Measurements from ENCODE around the gene RGS10.

Gene RGS10

DNA sequence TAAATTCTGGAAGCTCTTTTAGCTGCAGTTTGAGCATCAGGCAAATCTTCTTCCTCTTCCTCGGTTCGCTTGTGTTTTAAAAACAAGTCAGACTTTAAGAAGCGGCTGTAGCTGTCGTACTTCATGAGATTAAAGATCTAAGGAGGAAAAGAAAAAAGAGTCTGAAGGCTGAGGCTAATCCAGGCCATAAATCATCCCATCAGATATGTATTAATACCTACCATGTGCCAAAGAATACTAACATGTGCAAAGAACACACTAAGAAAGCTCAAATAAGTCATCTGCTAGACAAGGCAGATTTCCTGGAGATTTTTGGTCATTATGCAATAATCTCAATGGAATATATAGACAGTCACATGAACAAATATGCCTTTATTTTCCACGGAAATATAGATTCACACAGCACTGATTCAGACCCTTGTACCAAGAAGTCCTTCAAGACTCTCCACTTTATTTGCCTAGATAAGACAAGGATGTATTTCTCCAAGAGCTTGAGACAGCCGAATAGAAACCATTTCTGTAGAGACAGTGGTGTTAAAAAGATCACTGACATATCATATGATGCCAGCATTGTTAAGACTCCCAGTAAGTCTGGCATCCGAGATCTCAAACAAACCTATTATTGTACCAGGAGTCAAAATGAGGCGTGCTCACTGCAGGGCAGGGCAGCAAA, 42.3 kb downstream of the RGS10 start:
- Histone ChIP-seq H2BK120ac (ENCODE audit: low read depth, low read length) (no peak overlapping the region), H4K91ac (ENCODE audit: low read depth, low read length, poor library complexity) (no peak overlapping the region), H2AFZ (ENCODE audit: low read length) (no peak overlapping the region), H2BK5ac (ENCODE audit: low read length) (no peak overlapping the region), H3K36me3 (replicated peaks in 1 of 2; ENCODE audit: control insufficient read depth in 2 of 2, insufficient read depth in 2 of 2, low read length in 2 of 2) (no peaks in the 10 kb centered on the region), H3K14ac (ENCODE audit: low read length) (no peak overlapping the region), H3K4me2 (ENCODE audit: insufficient read depth, low read length, poor library complexity, severe bottlenecking) (no peak overlapping the region), H2AK5ac (ENCODE audit: low read depth, low read length) (no peak overlapping the region), H4K8ac (ENCODE audit: low read depth, low read length) (no peak overlapping the region), H2BK15ac (ENCODE audit: low read length) (no peak overlapping the region), H3K27me3 (ENCODE audit: control insufficient read depth in 3 of 3, insufficient read depth in 3 of 3, low read depth in 1 of 3, low read length in 3 of 3) (peaks cover 0 to 6% (median 2%) of the 10 kb centered on the region in 3 experiments), H3K9me3 (replicated peaks in 1 of 2; ENCODE audit: control insufficient read depth in 2 of 2, insufficient read depth in 1 of 2, low read depth in 1 of 2, low read length in 2 of 2) (no peaks in the 10 kb centered on the region), H3K27ac (replicated peaks; ENCODE audit: low read length) (no peak overlapping the region), H3K4me1 (ENCODE audit: control insufficient read depth in 2 of 2, insufficient read depth in 1 of 2, low read depth in 1 of 2, low read length in 2 of 2) (peaks cover 5 to 6% of the 10 kb centered on the region in 2 donors), H3K4me3 (ENCODE audit: low read length in 2 of 2) (no peak overlapping the region), H3K9ac (ENCODE audit: low read depth, low read length, poor library complexity) (no peak overlapping the region), H3K18ac (ENCODE audit: low read length) (no peak overlapping the region), H3K4ac (ENCODE audit: low read length) (no peak overlapping the region), H2BK12ac (ENCODE audit: low read length) (no peak overlapping the region), H3K23ac (ENCODE audit: low read depth, low read length, poor library complexity) (no peak overlapping the region), H3K79me1 (ENCODE audit: low read depth, low read length) (no peaks in the 10 kb centered on the region)
- no peak for DNase-seq (ENCODE audit: low spot score)
- WGBS, 2 donors (ENCODE audit: extremely low coverage in 2 of 2, insufficient read length in 2 of 2, insufficient replicate concordance in 1 of 2), result no CpG with 5 or more reads among the region's 8 CpGs

DNA sequence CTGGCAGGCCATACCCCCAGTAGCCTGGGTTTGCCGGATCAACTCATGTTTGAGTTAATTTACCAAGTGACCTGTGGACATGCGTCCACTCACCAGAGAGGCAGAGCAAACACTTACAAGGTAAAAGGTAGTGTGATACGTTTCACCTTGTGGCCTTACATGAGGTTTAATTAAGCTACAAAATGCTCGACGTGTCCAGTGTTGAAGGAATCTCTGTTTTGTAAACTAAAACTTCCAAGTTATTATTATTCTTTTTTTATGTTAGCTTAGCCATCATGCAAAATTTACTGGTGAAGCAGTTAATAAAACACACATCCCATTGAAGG, 42.9 kb downstream of the RGS10 start:
- Histone ChIP-seq H3K9me3 (replicated peaks in 1 of 2; ENCODE audit: control insufficient read depth in 2 of 2, insufficient read depth in 1 of 2, low read depth in 1 of 2, low read length in 2 of 2) (no peaks in the 10 kb centered on the region), H3K79me1 (ENCODE audit: low read depth, low read length) (no peaks in the 10 kb centered on the region), H3K27me3 (ENCODE audit: control insufficient read depth in 3 of 3, insufficient read depth in 3 of 3, low read depth in 1 of 3, low read length in 3 of 3) (peaks cover 0 to 6% (median 2%) of the 10 kb centered on the region in 3 experiments), H3K9ac (ENCODE audit: low read depth, low read length, poor library complexity) (no peak overlapping the region), H3K36me3 (replicated peaks in 1 of 2; ENCODE audit: control insufficient read depth in 2 of 2, insufficient read depth in 2 of 2, low read length in 2 of 2) (no peaks in the 10 kb centered on the region), H2AFZ (ENCODE audit: low read length) (no peak overlapping the region), H3K4me3 (ENCODE audit: low read length in 2 of 2) (no peak overlapping the region), H3K14ac (ENCODE audit: low read length) (no peak overlapping the region), H2BK15ac (ENCODE audit: low read length) (no peak overlapping the region), H2BK120ac (ENCODE audit: low read depth, low read length) (no peak overlapping the region), H2AK5ac (ENCODE audit: low read depth, low read length) (no peak overlapping the region), H2BK12ac (ENCODE audit: low read length) (no peak overlapping the region), H4K91ac (ENCODE audit: low read depth, low read length, poor library complexity) (no peak overlapping the region), H3K27ac (replicated peaks; ENCODE audit: low read length) (no peak overlapping the region), H3K4me1 (ENCODE audit: control insufficient read depth in 2 of 2, insufficient read depth in 1 of 2, low read depth in 1 of 2, low read length in 2 of 2) (peaks cover 4 to 12% of the 10 kb centered on the region in 2 donors), H4K8ac (ENCODE audit: low read depth, low read length) (no peak overlapping the region), H3K4me2 (ENCODE audit: insufficient read depth, low read length, poor library complexity, severe bottlenecking) (no peak overlapping the region), H3K18ac (ENCODE audit: low read length) (no peak overlapping the region), H3K23ac (ENCODE audit: low read depth, low read length, poor library complexity) (no peak overlapping the region), H2BK5ac (ENCODE audit: low read length) (no peak overlapping the region), H3K4ac (ENCODE audit: low read length) (no peak overlapping the region)
- no peak for DNase-seq (ENCODE audit: low spot score)
- WGBS, 2 donors (ENCODE audit: extremely low coverage in 2 of 2, insufficient read length in 2 of 2, insufficient replicate concordance in 1 of 2), result no CpG with 5 or more reads among the region's 5 CpGs

DNA sequence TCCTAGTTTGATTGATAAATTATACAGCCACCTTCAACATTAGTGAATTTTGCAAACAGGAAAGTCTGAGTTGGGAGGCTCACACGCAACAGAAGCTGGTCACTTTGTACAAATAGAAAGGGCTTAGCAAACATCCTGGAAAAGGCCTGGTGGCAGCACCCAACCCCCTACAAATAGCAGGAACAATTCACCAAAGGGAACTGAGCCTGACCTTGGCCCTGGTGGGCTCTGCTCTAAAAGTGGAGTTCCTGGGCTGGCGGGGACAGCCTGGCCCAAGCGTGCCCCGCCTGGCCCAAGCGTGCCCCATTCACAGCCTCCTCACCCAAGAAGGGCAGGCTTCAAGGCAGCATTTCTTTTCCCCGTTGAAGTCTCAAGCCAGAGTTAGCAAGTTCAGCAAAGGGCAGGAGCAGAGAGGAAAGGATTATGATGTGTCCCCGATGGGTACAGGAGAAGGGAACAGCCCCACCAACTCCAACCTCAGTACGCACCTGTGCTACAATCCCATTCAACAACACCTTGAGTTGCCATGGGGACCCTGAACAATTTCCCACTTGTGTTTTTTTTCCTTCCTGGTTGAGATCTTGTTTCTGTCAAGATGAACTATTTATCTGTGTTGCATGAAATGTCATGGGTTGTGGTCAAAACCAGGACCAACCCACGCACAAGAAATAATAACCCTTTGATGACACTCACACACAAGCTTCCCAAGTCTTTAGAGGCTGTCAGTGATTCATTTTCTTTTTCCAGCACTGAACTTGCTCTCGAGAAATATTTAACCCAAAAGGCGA, 43.4 kb downstream of the RGS10 start:
- no CpG with 5 or more reads among the region's 11 CpGs for WGBS, 2 donors (ENCODE audit: extremely low coverage in 2 of 2, insufficient read length in 2 of 2, insufficient replicate concordance in 1 of 2)

DNA sequence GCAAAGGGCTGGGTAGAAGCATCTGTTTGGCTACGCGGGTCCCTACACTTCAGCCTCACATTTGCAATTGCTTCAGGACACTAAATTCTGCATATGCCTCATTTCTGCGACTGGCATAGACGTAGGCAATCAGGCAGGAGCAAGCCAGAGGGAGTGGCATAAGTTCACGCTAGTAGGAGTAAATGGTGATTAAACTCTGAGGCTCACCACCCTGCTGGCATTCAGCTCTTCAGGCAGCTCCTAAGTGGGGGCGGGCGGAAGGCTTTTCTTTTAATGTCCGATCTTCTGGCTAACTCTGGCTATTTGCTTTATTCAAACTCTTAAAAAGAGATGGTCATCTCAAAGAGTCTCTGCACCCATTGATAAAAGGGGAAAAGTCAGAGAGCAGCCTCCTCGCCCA, 45.3 kb downstream of the RGS10 start:
- Histone ChIP-seq H3K4ac (ENCODE audit: low read length) (no peak overlapping the region), H4K8ac (ENCODE audit: low read depth, low read length) (no peak overlapping the region), H3K4me2 (ENCODE audit: insufficient read depth, low read length, poor library complexity, severe bottlenecking) (no peak overlapping the region), H3K23ac (ENCODE audit: low read depth, low read length, poor library complexity) (no peak overlapping the region), H2AFZ (ENCODE audit: low read length) (no peak overlapping the region), H2BK120ac (ENCODE audit: low read depth, low read length) (no peak overlapping the region), H3K79me1 (ENCODE audit: low read depth, low read length) (no peaks in the 10 kb centered on the region), H3K27ac (replicated peaks; ENCODE audit: low read length) (no peak overlapping the region), H2BK12ac (ENCODE audit: low read length) (no peak overlapping the region), H2AK5ac (ENCODE audit: low read depth, low read length) (no peak overlapping the region), H2BK15ac (ENCODE audit: low read length) (no peak overlapping the region), H3K18ac (ENCODE audit: low read length) (no peak overlapping the region), H3K36me3 (replicated peaks in 1 of 2; ENCODE audit: control insufficient read depth in 2 of 2, insufficient read depth in 2 of 2, low read length in 2 of 2) (no peaks in the 10 kb centered on the region), H3K9me3 (replicated peaks in 1 of 2; ENCODE audit: control insufficient read depth in 2 of 2, insufficient read depth in 1 of 2, low read depth in 1 of 2, low read length in 2 of 2) (no peaks in the 10 kb centered on the region), H3K4me3 (ENCODE audit: low read length in 2 of 2) (no peak overlapping the region), H3K4me1 (ENCODE audit: control insufficient read depth in 2 of 2, insufficient read depth in 1 of 2, low read depth in 1 of 2, low read length in 2 of 2) (peaks cover 4 to 10% of the 10 kb centered on the region in 2 donors), H4K91ac (ENCODE audit: low read depth, low read length, poor library complexity) (no peak overlapping the region), H2BK5ac (ENCODE audit: low read length) (no peak overlapping the region), H3K27me3 (ENCODE audit: control insufficient read depth in 3 of 3, insufficient read depth in 3 of 3, low read depth in 1 of 3, low read length in 3 of 3) (peaks cover 0 to 6% (median 2%) of the 10 kb centered on the region in 3 experiments), H3K14ac (ENCODE audit: low read length) (no peak overlapping the region), H3K9ac (ENCODE audit: low read depth, low read length, poor library complexity) (no peak overlapping the region)
- no CpG with 5 or more reads among the region's 9 CpGs for WGBS, 2 donors (ENCODE audit: extremely low coverage in 2 of 2, insufficient read length in 2 of 2, insufficient replicate concordance in 1 of 2)
- no peak for DNase-seq (ENCODE audit: low spot score)

More for the DNA sequence above, 43.4 kb downstream of the RGS10 start:
- Histone ChIP-seq H3K27me3 (ENCODE audit: control insufficient read depth in 3 of 3, insufficient read depth in 3 of 3, low read depth in 1 of 3, low read length in 3 of 3) (peaks cover 0 to 6% (median 2%) of the 10 kb centered on the region in 3 experiments), H3K18ac (ENCODE audit: low read length) (no peak overlapping the region), H3K27ac (replicated peaks; ENCODE audit: low read length) (no peak overlapping the region), H3K9me3 (replicated peaks in 1 of 2; ENCODE audit: control insufficient read depth in 2 of 2, insufficient read depth in 1 of 2, low read depth in 1 of 2, low read length in 2 of 2) (no peaks in the 10 kb centered on the region), H3K14ac (ENCODE audit: low read length) (no peak overlapping the region), H4K91ac (ENCODE audit: low read depth, low read length, poor library complexity) (no peak overlapping the region), H3K23ac (ENCODE audit: low read depth, low read length, poor library complexity) (no peak overlapping the region), H2BK12ac (ENCODE audit: low read length) (no peak overlapping the region), H2BK120ac (ENCODE audit: low read depth, low read length) (no peak overlapping the region), H3K4ac (ENCODE audit: low read length) (no peak overlapping the region), H3K4me2 (ENCODE audit: insufficient read depth, low read length, poor library complexity, severe bottlenecking) (no peak overlapping the region), H3K9ac (ENCODE audit: low read depth, low read length, poor library complexity) (peak overlapping the region; percentile 18), H2BK5ac (ENCODE audit: low read length) (no peak overlapping the region), H3K36me3 (replicated peaks in 1 of 2; ENCODE audit: control insufficient read depth in 2 of 2, insufficient read depth in 2 of 2, low read length in 2 of 2) (no peaks in the 10 kb centered on the region), H3K4me3 (ENCODE audit: low read length in 2 of 2) (no peak overlapping the region), H3K79me1 (ENCODE audit: low read depth, low read length) (no peaks in the 10 kb centered on the region), H2BK15ac (ENCODE audit: low read length) (no peak overlapping the region), H3K4me1 (ENCODE audit: control insufficient read depth in 2 of 2, insufficient read depth in 1 of 2, low read depth in 1 of 2, low read length in 2 of 2) (peaks cover 4 to 14% of the 10 kb centered on the region in 2 donors), H4K8ac (ENCODE audit: low read depth, low read length) (no peak overlapping the region), H2AK5ac (ENCODE audit: low read depth, low read length) (no peak overlapping the region), H2AFZ (ENCODE audit: low read length) (no peak overlapping the region)
- DNase-seq (ENCODE audit: low spot score), result no peak

Measured in neuronal stem cell (in vitro differentiated cells).